Endothelial cell of umbilical vein (primary cell): ENCODE measurements around the gene RFLNA.

Experiments used
- POLR2AphosphoS5 ChIP-seq: IDR thresholded peaks from 2 replicates; pipeline ENCODE4 v1.6.1; 2012; ENCODE audit warnings: low read depth, mild to moderate bottlenecking, control low read depth, low read length, moderate library complexity; ENCODE audit not compliant: insufficient read depth
- TF ChIP-seq, protein P1 (sequence below), 2 donors: IDR thresholded peaks; 1 replicate in 1 of 2; 2 replicates in 1 of 2; pipeline ENCODE4 v1.5.1; 2011; ENCODE audit warnings: low read length in 2 of 2, mild to moderate bottlenecking in 2 of 2, moderate library complexity in 2 of 2, control low read depth in 1 of 2, inconsistent platforms in 1 of 2, low read depth in 1 of 2; ENCODE audit not compliant: insufficient read depth in 1 of 2; ENCODE audit errors: extremely low read depth in 1 of 2

DNA sequence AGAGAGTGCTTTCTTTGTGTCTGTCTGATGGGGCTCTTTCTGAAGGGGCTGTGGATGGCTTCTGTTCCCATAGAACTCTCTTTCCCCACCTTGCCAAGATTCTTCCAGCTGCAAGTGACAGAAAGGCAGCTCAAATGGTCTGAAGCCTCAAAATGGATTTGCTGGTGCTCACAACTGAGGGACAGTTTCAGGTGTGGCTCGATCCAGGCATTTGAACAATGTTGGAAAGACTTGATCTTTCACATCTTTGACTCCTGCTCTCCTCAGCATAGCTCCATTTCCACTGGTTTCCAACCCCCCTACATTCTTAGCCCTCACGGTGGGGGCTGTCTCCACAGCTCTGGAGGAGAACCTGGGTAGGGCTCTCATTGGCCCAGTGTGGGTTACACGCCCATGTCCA lies 15.9 kb downstream of the RFLNA start:
- TF ChIP-seq, protein P1, sequence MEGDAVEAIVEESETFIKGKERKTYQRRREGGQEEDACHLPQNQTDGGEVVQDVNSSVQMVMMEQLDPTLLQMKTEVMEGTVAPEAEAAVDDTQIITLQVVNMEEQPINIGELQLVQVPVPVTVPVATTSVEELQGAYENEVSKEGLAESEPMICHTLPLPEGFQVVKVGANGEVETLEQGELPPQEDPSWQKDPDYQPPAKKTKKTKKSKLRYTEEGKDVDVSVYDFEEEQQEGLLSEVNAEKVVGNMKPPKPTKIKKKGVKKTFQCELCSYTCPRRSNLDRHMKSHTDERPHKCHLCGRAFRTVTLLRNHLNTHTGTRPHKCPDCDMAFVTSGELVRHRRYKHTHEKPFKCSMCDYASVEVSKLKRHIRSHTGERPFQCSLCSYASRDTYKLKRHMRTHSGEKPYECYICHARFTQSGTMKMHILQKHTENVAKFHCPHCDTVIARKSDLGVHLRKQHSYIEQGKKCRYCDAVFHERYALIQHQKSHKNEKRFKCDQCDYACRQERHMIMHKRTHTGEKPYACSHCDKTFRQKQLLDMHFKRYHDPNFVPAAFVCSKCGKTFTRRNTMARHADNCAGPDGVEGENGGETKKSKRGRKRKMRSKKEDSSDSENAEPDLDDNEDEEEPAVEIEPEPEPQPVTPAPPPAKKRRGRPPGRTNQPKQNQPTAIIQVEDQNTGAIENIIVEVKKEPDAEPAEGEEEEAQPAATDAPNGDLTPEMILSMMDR (IDR thresholded peaks at IDR 0.05; ENCODE audit: extremely low read depth in 1 of 2, insufficient read depth in 1 of 2, low read depth in 1 of 2, low read length in 2 of 2): no peak
- no peak for TF ChIP-seq POLR2AphosphoS5
